ENCODE data around the gene RMI2.

The RMI2 gene

DNA sequence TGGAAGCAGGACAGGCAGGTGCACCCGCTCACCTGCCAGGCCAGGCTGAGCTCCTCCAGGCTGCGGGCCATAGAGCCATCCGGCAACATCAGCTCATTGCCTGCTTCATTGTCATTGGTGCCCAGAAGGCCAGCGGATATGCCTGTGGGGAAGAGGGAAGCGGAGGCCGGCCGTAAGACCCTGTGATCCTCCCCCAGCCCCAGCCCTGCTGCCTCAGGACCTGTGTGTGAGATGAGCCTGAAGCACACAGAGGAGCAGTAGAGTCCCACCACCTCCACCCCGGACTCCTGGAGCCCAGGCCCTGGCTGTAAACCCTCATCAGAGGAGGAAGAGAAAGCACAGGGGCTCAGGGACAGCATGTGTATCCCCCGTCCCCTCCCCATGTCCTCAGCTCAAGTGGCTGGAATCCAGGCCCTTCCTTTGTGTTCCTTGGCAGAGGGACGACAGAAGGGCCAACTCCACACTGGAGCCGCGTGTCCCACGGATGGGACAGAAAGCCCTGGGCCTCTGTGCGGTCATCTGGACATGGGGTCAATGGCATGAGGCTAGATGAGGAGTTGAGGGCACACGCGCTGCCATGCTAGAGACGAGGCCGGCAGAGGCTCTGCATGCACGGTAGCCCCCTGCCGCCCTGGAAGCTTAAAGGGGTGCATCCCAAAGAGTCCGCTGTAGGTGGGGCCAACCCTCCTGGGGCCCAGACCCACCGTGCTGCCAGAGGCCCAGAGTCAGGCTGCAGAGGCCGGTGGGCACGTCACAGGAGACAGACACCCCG lies 39.1 kb downstream of the RMI2 start:
- no peak for DNase-seq (ENCODE audit: low spot score)

DNA sequence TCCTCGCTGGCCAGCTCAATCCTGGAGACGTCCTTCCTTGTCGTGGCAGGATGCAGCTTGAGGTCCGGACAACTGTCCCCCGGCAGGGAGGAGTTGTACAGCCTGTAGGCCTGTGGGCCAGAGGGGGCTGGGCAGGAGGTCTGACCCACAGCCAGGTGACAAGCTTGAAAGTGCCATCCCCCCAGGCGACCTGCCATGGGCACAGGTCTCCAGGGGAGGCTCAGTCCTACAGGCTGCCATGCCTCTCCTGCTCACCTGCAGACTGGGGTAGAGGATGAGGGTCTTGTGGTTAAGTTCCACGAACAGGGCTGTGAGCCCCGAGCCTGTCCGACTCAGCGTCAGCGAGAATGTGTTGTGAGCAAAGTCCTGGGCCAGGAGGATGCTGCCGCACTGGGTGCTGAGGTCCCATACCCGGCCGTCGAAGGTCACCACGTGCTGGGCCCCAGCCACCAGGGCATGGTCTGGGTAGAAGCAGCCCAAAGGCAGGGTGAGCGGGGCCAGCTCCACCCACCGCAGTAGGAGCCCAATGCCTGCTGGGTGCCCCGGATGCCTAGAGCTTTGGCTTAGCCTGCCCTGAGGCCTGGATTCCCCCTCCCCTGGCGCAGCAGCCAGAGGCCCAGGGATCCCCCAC lies 39.8 kb downstream of the RMI2 start:
- no peak for DNase-seq (ENCODE audit: low spot score)

GRCh38 chr16:11386054-11386680 lies 40.9 kb downstream of the RMI2 start:
- no peak for DNase-seq (ENCODE audit: low spot score)

GRCh38 chr16:11386791-11387546 lies 41.7 kb downstream of the RMI2 start:
- peak; percentile 86 for DNase-seq (ENCODE audit: low spot score)

DNA sequence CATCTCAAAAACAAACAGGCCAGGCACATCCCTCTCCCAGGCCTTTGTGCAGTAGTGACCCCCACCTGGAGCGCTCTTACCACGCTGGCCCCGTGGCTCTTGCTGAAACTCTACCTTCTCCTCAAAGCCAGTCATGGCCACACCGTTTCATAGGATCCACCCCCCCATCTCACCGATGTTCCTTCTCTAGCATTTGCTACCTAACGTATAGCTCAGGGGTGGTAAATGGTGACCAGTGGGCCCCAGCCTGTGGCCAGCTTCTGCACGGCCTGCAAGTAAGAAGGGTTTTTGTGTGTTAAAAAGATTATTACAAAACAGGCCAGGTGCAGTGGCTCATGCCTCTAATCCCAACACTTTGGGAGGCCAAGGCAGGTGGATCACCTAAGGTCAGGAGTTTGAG lies 43.8 kb downstream of the RMI2 start:
- DNase-seq (ENCODE audit: low spot score) = no peak

DNA sequence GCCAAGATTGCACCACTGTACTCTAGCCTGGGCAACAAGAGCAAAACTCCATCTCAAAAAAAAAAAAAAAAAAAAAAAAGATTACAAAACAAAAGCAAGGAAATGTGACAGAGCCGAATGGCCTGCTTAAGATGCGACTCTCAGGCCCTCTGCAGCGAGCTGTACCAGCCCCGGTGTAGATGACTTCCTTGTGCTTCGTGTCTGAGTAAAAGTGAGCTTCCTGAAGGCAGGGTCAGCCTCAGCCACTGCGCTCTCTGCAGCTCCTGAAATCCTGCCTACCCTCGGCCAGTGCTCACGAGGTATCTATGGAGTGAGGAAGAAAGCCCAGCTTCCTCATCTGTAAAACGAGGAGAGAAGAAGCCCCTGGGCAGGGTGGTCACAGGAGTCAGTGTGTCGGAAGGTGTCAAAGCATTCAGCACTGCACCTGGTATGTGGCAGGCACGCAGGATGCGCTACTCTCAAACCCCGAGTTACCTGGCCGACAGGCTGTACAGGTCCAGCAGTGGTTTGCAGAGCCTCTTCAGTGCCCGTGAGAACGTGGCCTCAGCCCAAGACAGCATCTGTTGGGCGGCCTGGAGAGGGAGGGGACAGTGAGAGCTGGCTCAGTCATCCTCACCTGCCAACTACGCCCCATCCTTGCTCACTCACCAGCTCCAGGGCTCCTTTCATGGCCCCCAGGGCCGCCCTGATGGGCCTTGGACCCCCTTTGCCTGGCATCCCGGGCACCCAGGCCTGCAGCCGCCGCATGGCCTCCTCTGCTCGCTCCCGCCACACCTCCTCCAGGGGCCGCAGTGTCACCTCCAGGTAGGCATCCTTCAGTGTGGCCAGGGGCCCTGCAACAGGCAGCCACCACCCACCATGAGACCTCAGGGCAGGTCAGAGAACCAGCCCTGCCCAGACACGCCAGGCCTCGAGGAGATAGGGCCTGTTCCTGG lies 44.6 kb downstream of the RMI2 start:
- no peak for DNase-seq (ENCODE audit: low spot score)

- DNase-seq (ENCODE audit: low spot score) = no peak
These were observed 45.6 kb downstream of the RMI2 start for GRCh38 chr16:11390573-11391495.

- no peak for DNase-seq (ENCODE audit: low spot score)
These were observed 46.3 kb downstream of the RMI2 start for GRCh38 chr16:11391576-11391975.

DNA sequence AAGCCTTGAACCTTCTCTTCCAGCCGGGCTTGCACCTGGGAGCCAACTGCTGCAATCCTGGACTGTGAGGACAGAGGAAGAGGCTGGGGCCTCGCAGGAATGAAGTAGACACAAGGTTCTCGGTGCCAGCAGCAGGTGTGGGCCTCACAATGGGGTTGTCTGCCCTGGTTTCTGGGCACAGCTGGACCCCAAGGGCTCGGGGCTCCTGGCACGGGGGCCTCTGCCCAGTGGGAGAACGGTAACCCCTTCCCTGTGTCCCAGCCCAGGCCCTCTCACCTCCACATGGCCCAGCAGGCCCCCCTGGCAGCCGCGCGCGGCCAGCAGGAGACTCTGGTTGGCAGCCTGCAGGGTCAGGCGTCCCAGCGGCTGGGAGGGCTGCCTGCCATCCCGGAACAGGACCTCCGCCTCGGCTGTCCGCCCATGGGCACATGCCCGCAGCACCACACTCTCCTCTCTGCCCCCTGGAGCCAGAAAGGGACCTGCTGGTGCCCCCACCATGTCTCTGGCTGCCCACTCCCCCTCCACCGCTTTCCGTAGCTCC lies 46.9 kb downstream of the RMI2 start:
- DNase-seq (ENCODE audit: low spot score) = no peak

GRCh38 chr16:11393366-11393765 lies 48.1 kb downstream of the RMI2 start:
- peak; percentile 34 for DNase-seq (ENCODE audit: low spot score)

- no peak for DNase-seq (ENCODE audit: low spot score)
These were observed 48.8 kb downstream of the RMI2 start for GRCh38 chr16:11393861-11394592.

DNA sequence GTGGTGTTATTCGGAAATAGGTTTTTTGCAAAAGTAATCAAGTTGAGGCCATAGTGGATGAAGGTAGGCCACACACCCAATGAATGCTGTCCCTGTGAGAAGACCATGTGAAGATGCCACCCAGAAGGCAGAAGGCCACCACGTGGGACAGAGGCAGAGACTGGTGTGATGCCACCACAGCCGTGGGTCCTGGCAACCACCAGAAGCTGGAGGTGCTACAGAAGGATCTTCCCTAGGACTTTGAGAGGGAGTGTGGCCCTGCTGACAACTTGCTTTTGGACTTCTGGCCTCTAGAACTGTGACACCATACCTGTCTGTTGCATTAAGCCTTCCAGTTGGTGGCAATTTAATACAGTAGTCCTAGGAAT lies 49.3 kb downstream of the RMI2 start:
- no peak for DNase-seq (ENCODE audit: low spot score)

DNA sequence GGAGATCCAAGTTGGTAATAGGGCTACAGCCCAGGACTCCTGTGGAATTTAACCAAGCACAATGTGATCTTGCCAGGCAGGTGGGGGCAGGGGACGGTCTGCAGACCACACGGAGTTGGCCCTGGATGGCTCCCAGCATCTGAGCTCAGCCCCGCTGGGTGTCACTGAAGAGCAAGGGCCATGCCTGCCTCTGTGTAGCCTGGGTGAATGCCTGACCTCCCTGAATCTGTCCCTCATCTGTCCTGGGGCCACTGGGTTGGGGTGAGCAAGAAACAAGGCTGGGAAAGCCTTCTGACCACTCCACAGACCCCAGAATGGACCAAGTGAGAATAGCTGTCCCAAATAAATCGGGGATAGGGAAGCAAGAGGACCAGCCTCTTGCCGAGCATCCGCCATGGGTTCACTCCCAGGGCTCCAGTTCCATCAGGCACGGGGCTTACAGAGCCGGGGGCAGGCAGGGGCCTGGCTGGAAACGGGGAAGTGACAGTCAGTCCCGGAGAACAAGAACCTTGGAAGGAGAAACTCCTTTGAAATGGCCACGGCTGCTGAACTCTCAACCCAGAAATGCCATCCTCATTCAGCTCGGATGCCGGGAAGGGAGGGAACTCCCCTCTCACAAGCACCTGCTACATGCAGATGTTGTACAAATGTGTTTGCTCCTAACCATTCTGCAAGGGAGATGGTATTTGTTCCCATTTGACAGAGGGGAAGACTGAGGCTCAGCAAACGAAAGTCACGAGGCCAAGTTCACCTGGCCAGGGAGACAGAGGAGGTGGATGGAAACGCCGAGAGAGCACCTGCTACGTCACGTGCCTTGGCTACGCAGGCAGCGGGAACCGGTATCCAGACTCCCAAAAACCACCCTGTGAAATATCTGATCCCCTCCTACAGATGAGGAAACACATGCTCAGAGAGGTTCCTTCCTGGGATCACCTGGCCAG lies 50.0 kb downstream of the RMI2 start:
- no peak for DNase-seq (ENCODE audit: low spot score)

DNA sequence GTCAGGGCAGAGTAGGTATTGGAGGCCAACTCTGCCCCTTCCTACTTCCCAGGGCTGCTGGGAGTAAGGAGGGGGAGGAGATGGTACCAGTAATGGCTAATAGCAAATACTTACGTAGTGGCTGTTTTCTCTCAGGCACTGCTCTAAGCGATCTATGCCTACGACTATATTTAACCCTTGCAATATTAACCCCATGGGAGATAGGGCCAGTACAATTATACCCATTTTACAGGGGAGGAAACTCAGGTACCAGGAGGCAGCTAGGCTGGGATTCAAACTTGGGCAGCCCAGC lies 50.6 kb downstream of the RMI2 start:
- no peak for DNase-seq (ENCODE audit: low spot score)

DNA sequence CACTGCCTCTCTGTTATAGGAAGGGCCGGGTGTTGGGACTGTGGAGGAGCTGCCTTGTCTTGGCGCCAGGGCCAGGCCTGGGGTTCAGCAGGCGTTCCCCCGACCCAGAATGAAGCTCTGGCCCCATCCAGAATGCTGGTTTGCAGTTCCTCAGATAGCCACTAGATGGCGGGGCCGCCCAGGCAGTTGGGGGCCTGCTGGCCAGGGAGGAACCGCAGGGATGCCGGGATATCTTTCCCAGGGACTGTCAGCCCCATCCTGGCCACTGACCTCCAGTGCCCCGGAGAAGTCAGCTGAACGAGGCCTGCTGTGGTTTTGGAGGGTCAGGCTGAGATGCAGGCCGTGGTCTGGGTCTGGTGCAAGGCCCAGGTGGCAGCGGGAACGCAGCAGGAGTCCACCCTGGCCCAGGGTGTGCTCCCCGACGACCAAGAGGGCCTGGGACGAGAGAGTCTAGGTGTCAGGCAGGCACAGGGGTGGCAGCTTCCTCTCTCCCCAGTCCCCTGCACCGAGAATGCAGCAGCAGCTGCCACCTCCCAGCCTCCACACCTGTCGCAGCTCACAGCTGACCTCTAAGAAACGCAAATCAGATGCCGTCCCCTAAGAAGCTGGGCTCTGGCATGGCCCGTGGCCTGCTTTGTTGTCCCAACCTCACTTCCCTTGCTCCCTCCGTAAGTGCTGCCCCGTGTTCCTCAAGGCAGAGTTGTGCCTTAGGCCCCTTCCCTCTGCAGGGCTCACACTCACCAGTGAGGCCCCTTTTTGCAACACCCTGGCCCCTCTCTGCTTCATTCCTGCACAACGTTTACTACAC lies 51.2 kb downstream of the RMI2 start:
- DNase-seq (ENCODE audit: low spot score) = peak; percentile 92

DNA sequence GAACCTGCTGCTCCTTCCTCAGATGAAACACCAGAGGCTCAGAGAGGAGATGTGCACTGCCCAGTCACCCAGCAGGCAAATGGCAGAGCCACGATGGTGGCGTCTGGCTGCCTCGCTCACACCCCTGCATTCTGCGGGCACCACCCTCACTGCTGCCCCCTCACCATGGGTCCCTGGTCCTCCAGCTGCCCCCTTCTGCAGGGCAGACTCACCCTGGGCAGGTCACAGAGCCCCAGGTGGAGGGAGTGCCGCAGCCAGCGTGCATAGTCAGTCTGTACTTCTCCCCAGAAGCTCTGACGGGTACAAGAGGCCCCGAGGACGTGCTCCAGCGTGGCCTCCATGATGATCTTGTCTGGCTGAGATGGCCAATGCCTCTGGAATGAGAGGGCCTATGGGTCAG lies 52.9 kb downstream of the RMI2 start:
- DNase-seq (ENCODE audit: low spot score) = no peak

DNA sequence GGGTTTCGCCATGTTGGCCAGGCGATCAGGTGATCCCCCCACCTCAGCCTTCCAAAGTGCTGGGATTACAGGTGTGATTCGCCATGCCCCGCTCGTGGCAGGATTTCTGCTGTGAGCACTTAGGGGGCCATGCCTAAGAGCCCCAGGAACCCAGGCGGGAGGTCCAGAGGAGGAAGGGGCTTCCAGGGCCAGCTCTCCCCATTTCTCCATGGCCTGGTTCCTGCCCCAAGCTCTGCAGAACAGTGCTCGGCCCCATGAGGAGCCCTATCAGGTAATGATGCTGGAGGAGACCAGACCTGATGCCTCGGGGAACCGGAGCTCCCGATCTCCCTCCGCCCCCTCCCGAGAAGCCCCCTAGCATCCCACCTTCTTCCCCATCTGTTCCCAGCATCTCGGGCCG lies 53.6 kb downstream of the RMI2 start:
- no peak for DNase-seq (ENCODE audit: low spot score)

All from ecto neural progenitor cell (in vitro differentiated cells).